ENCODE measurements around the gene ATAD1.

ATAD1 gene

GRCh38 chr10:87817609-87818504 lies at the start of gene ATAD1:
Gene ATAD1 (minus strand): TSS chr10:87818226. CDS start chr10:87814599, 3,627 bp downstream.
- H4K20me1 ChIP-seq (ENCODE audit: control insufficient read depth, insufficient read depth, low read depth, low read length): no peaks in the 10 kb centered on the region
- H3K9me2 ChIP-seq (replicated peaks; ENCODE audit: control insufficient read depth, low read length): no peaks in the 10 kb centered on the region
- TF ChIP-seq EZH2phosphoT487 (IDR thresholded peaks at IDR 0.05; ENCODE audit: borderline replicate concordance, low read length) (no peak), CTCF (IDR thresholded peaks at IDR 0.05; ENCODE audit: low read depth, low read length, poor library complexity, severe bottlenecking) (peak; percentile 33)
- peak within 1 kb of the TSS; percentile 94 for H3K4me2 ChIP-seq (ENCODE audit: low read length)
- peak within 1 kb of the TSS; percentile 84 for H3K4me3 ChIP-seq (ENCODE audit: low read length)
- peaks cover 36% of the 10 kb centered on the region for H3K36me3 ChIP-seq (ENCODE audit: control insufficient read depth, low read length)
- no peaks in the 10 kb centered on the region for H3K27me3 ChIP-seq (ENCODE audit: control insufficient read depth, low read length)
- H3K27ac ChIP-seq (ENCODE audit: low read depth, low read length): peak within 1 kb of the TSS; percentile 80
- H3K9me3 ChIP-seq (ENCODE audit: control insufficient read depth, insufficient read depth, low read length): no peaks in the 10 kb centered on the region
- H3F3A ChIP-seq (ENCODE audit: control insufficient read depth, insufficient read depth): no peaks in the 10 kb centered on the region
- peaks cover 28% of the 10 kb centered on the region for H3K4me1 ChIP-seq (ENCODE audit: control insufficient read depth, low read length)
- H3K79me2 ChIP-seq (ENCODE audit: control insufficient read depth, low read length): peaks cover 51% of the 10 kb centered on the region

- peaks cover 100% of the 10 kb centered on the region for H3K79me2 ChIP-seq (ENCODE audit: control insufficient read depth, low read length)
- peak overlapping the region; percentile 91 for H3K4me3 ChIP-seq (ENCODE audit: low read length)
- H3K36me3 ChIP-seq (ENCODE audit: control insufficient read depth, low read length): peaks cover 89% of the 10 kb centered on the region
- H3K27me3 ChIP-seq (ENCODE audit: control insufficient read depth, low read length): no peaks in the 10 kb centered on the region
- H3K4me2 ChIP-seq (ENCODE audit: low read length): peak overlapping the region; percentile 85
- H4K20me1 ChIP-seq (ENCODE audit: control insufficient read depth, insufficient read depth, low read depth, low read length): peaks cover 58% of the 10 kb centered on the region
- no peaks in the 10 kb centered on the region for H3K9me3 ChIP-seq (ENCODE audit: control insufficient read depth, insufficient read depth, low read length)
- TF ChIP-seq EZH2phosphoT487 (IDR thresholded peaks at IDR 0.05; ENCODE audit: borderline replicate concordance, low read length) (no peak), CTCF (IDR thresholded peaks at IDR 0.05; ENCODE audit: low read depth, low read length, poor library complexity, severe bottlenecking) (no peak)
- peaks cover 39% of the 10 kb centered on the region for H3K4me1 ChIP-seq (ENCODE audit: control insufficient read depth, low read length)
- no peak overlapping the region for H3K27ac ChIP-seq (ENCODE audit: low read depth, low read length)
- H3K9me2 ChIP-seq (replicated peaks; ENCODE audit: control insufficient read depth, low read length): no peaks in the 10 kb centered on the region
- no peaks in the 10 kb centered on the region; the same call in 1 of the 2 replicates for H3F3A ChIP-seq (ENCODE audit: control insufficient read depth, insufficient read depth)
These were observed 49.4 kb upstream of the ATAD1 start for GRCh38 chr10:87867453-87867852.

GRCh38 chr10:87866412-87866974 lies 48.5 kb upstream of the ATAD1 start:
- Histone ChIP-seq H3K4me2 (ENCODE audit: low read length) (peak overlapping the region; percentile 85), H3K27me3 (ENCODE audit: control insufficient read depth, low read length) (no peaks in the 10 kb centered on the region), H4K20me1 (ENCODE audit: control insufficient read depth, insufficient read depth, low read depth, low read length) (peaks cover 58% of the 10 kb centered on the region), H3K36me3 (ENCODE audit: control insufficient read depth, low read length) (peaks cover 80% of the 10 kb centered on the region), H3K9me3 (ENCODE audit: control insufficient read depth, insufficient read depth, low read length) (no peaks in the 10 kb centered on the region), H3K4me1 (ENCODE audit: control insufficient read depth, low read length) (peaks cover 38% of the 10 kb centered on the region), H3K27ac (ENCODE audit: low read depth, low read length) (peak overlapping the region; percentile 89; the same call in 1 of the 2 replicates), H3K9me2 (replicated peaks; ENCODE audit: control insufficient read depth, low read length) (no peaks in the 10 kb centered on the region), H3F3A (ENCODE audit: control insufficient read depth, insufficient read depth) (no peaks in the 10 kb centered on the region; the same call in 1 of the 2 replicates), H3K4me3 (ENCODE audit: low read length) (peak overlapping the region; percentile 91), H3K79me2 (ENCODE audit: control insufficient read depth, low read length) (peaks cover 97% of the 10 kb centered on the region)
- TF ChIP-seq EZH2phosphoT487 (IDR thresholded peaks at IDR 0.05; ENCODE audit: borderline replicate concordance, low read length) (no peak), CTCF (IDR thresholded peaks at IDR 0.05; ENCODE audit: low read depth, low read length, poor library complexity, severe bottlenecking) (no peak)
